GM12891 (cell line): ENCODE data around the gene AIF1L.

ENCODE experiments used
- POLR2A ChIP-seq: IDR thresholded peaks from 2 replicates; pipeline ENCODE4 v1.6.1; 2011; ENCODE audit warnings: low read depth, low read length, control low read depth
- POLR2AphosphoS5 ChIP-seq: IDR thresholded peaks from 2 replicates; pipeline ENCODE4 v1.6.1; 2011; ENCODE audit warnings: low read depth, low read length, control low read depth

DNA sequence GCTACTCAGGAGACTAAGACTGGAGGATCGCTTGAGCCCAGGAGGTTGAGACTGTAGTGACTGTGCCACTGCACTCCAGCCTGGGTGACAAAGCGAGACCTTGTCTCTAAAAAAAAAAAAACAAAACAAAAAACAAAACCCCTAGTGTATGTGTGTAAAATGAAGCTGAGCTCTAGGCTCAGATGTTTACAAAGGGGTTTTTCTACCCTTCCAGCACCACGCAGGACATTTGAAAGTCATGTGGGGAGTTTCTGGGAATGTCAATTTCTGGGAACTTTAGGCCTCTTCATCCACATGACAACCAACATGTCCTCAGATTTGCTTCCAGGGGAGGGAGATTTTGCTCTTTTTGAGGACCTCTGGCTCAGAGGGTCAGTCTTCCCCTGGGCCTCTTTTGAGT lies 42.4 kb upstream of the AIF1L start:
- TF ChIP-seq POLR2A: no peak
- no peak for TF ChIP-seq POLR2AphosphoS5
